HG02884 (cell line): ENCODE data around the gene PCCA.
"Not testable (repeated sequence)": the region's sequence is repeated elsewhere in the genome, so short reads cannot be mapped to it uniquely, and the experiment has no call there.

Experiments
- ATAC-seq: cut with Tn5 transposase; IDR thresholded peaks from one replicate; pipeline ENCODE4 v1.9.1; 2021; ENCODE audit warnings: mild to moderate bottlenecking, moderate library complexity; ENCODE audit not compliant: unreplicated experiment

The PCCA gene

DNA sequence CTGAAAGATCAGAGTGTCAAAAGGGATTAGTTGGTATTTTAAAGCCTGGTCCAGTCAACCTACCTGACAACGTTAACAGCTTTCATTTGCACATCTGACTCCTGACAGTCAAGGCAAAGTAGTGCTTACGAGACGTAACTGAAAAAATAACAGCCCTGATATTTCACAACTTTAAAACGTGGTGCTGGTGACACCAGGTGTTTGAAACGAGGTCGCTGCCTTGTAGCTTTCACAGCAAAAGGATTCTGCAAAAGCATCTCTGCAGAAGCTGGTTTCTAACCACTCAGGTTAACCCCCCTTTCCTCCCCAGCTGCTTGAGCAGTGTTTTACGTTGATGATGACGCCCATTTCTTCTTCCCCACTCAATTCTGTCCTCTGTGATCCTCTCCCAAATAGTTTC, 476.4 kb downstream of the PCCA start:
- no peak for ATAC-seq

GRCh38 chr13:100566543-100566942, 477.6 kb downstream of the PCCA start:
- no peak for ATAC-seq

DNA sequence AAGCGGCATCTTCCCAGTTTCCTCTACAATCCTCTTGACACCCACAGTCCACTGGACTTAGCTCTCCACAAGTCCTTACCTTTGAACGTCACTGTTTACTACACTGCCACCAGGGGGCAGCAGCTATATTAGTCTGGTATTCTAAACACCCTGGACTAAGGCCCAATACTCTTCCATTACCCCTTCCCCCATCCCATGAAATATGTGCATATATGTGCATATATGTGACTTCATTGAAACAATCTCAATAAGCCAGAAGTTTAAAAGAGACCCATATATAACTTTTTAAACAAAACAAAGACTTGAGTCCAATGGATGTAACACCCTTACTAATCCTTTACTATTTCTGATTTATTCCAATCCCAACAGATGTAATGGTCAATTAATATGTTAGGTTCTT, 484.2 kb downstream of the PCCA start:
- ATAC-seq, result peak; percentile 99

GRCh38 chr13:100577239-100577638, 488.3 kb downstream of the PCCA start:
- ATAC-seq, result not testable (repeated sequence)
